Measurements from ENCODE around the gene CEP41.

CEP41 gene

DNA sequence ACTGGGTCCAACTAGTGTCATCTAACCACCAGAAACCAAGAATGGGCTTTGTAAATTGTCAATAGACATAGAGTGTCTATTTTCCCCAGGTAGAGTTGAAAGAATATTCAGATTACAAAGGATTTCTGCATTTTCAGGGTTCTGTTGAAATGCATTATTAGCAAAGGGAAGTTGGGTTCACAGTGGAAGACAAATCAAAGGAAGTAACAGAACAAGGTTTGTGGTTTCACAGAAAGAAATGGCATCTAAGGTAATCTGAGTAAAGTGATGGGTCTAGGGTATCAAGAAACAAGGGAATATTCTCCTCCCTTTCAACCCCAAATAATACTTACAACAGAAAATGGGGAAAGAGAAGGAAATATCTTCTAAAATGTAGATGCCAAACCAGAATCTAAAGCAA lies 25.8 kb downstream of the CEP41 start:
- Histone ChIP-seq H3K36me3 (ENCODE audit: insufficient read depth, low read length) (no peaks in the 10 kb centered on the region), H3K4me1 (ENCODE audit: insufficient read depth, low read length) (peaks cover 4% of the 10 kb centered on the region), H3K27ac (ENCODE audit: low read depth, low read length) (no peak overlapping the region), H3K9ac (ENCODE audit: low read length) (no peak overlapping the region), H3K27me3 (ENCODE audit: control insufficient read depth in 1 of 2, insufficient read depth in 2 of 2, low read length in 2 of 2) (no peaks in the 10 kb centered on the region), H3K4me3 (ENCODE audit: low read depth in 1 of 2, low read length in 2 of 2) (no peak overlapping the region), H3K9me3 (ENCODE audit: low read length) (no peaks in the 10 kb centered on the region)

DNA sequence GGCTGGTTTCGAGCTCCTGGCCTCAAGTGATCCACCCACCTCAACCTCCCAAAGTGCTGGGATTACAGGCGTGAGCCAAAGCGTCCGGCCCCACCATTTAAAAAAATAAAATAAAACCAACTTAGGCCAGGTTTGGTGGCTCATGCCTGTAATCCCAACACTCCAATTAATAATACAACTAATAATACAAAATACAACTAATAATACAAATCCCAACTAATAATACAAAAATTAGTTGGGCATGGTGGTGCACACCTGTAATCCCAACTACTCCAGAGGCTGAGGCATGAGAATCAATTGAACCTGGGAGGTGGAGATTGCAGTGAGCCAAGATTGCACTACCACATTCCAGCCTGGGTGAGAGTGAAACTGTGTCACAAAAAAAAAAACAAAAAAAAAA lies 27.6 kb downstream of the CEP41 start:
- no peaks in the 10 kb centered on the region for H3K9me3 ChIP-seq (ENCODE audit: low read length)
- H3K4me3 ChIP-seq (ENCODE audit: low read depth in 1 of 2, low read length in 2 of 2) = no peak overlapping the region
- no peak overlapping the region for H3K27ac ChIP-seq (ENCODE audit: low read depth, low read length)
- peaks cover 16% of the 10 kb centered on the region for H3K4me1 ChIP-seq (ENCODE audit: insufficient read depth, low read length)
- H3K9ac ChIP-seq (ENCODE audit: low read length) = no peak overlapping the region
- no peaks in the 10 kb centered on the region for H3K27me3 ChIP-seq (ENCODE audit: control insufficient read depth in 1 of 2, insufficient read depth in 2 of 2, low read length in 2 of 2)
- H3K36me3 ChIP-seq (ENCODE audit: insufficient read depth, low read length) = no peaks in the 10 kb centered on the region

DNA sequence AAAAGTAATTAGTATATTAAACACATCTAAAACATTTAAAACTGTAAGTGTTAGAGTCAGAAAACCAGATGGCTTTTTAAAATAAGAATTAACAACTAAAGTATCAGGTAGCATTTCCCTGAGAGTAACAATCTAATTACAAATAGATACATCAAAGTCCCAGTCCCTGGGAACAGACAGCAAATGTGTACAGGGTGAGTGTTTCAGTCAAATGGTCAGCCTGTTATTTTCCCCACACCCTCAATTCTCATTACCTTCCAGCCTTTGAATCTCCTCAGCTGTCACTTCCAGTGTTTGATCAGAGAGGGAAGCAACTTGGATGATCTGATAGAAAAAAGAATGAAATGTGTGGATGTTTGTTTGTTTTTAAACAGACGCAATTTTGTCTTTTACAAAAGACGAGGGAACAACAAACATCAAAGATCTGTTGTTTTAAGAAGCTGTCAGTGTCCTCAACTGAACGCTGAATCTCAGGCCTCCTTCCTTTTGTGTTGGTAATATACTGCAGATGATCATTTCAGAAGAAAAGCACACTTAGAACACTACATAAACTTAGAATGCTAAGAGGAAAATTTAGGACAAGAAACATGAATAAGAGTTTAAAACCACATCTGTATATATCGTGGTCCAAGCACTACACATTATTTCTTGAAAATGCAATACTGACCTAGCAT lies 29.8 kb downstream of the CEP41 start:
- Histone ChIP-seq H3K4me3 (ENCODE audit: low read depth in 1 of 2, low read length in 2 of 2) (no peak overlapping the region), H3K36me3 (ENCODE audit: insufficient read depth, low read length) (no peaks in the 10 kb centered on the region), H3K27me3 (ENCODE audit: control insufficient read depth in 1 of 2, insufficient read depth in 2 of 2, low read length in 2 of 2) (no peaks in the 10 kb centered on the region), H3K27ac (ENCODE audit: low read depth, low read length) (no peak overlapping the region), H3K9ac (ENCODE audit: low read length) (no peak overlapping the region), H3K9me3 (ENCODE audit: low read length) (no peaks in the 10 kb centered on the region), H3K4me1 (ENCODE audit: insufficient read depth, low read length) (peaks cover 13% of the 10 kb centered on the region)

DNA sequence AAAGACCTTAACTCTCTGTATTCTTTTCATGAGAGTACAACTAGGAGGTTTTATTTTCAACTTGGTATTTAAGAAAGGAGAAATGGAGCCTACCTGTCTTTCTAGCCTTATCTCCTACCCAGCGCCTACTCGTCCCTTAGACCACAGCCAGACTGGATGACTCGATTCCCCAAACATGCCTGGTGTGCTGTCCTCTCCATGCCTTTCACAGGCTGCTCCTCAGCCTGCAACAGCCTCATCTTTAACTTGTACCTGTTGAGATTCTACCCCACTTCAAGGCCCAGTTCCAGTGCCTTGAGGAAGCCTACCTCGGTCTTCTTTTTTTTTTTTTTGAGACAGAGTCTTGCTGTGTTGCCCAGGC lies 31.1 kb downstream of the CEP41 start:
- Histone ChIP-seq H3K9me3 (ENCODE audit: low read length) (no peaks in the 10 kb centered on the region), H3K27ac (ENCODE audit: low read depth, low read length) (no peak overlapping the region), H3K4me3 (ENCODE audit: low read depth in 1 of 2, low read length in 2 of 2) (no peak overlapping the region), H3K4me1 (ENCODE audit: insufficient read depth, low read length) (peaks cover 13% of the 10 kb centered on the region), H3K9ac (ENCODE audit: low read length) (no peak overlapping the region), H3K27me3 (ENCODE audit: control insufficient read depth in 1 of 2, insufficient read depth in 2 of 2, low read length in 2 of 2) (no peaks in the 10 kb centered on the region), H3K36me3 (ENCODE audit: insufficient read depth, low read length) (no peaks in the 10 kb centered on the region)

- no peak overlapping the region for H3K4me3 ChIP-seq (ENCODE audit: low read depth in 1 of 2, low read length in 2 of 2)
- H3K4me1 ChIP-seq (ENCODE audit: insufficient read depth, low read length) = peaks cover 13% of the 10 kb centered on the region
- H3K9me3 ChIP-seq (ENCODE audit: low read length) = no peaks in the 10 kb centered on the region
- no peak overlapping the region for H3K9ac ChIP-seq (ENCODE audit: low read length)
- H3K36me3 ChIP-seq (ENCODE audit: insufficient read depth, low read length) = no peaks in the 10 kb centered on the region
- H3K27me3 ChIP-seq (ENCODE audit: control insufficient read depth in 1 of 2, insufficient read depth in 2 of 2, low read length in 2 of 2) = no peaks in the 10 kb centered on the region
- no peak overlapping the region for H3K27ac ChIP-seq (ENCODE audit: low read depth, low read length)
These were observed 31.6 kb downstream of the CEP41 start for GRCh38 chr7:130409067-130409711.

DNA sequence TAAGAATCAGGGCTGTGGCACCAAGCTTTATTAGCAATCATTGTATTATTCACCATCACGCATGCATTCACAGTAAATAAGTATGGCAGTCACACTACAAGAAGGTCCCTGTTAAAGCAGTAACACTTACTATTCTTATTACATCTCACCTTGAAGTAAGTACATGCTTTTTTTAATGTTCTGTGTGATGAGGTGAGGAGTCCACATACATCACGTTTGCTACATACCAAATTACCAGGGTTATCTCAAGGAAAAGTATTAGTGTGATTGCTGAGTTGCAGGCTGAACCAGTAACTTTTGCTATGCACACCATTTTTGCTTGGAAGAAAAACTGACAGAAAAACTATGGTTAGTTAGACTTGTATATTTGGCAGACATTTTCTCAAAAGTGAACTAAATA lies 35.8 kb downstream of the CEP41 start:
- Histone ChIP-seq H3K9ac (ENCODE audit: low read length) (no peak overlapping the region), H3K9me3 (ENCODE audit: low read length) (no peaks in the 10 kb centered on the region), H3K36me3 (ENCODE audit: insufficient read depth, low read length) (no peaks in the 10 kb centered on the region), H3K27me3 (ENCODE audit: control insufficient read depth in 1 of 2, insufficient read depth in 2 of 2, low read length in 2 of 2) (no peaks in the 10 kb centered on the region), H3K4me3 (ENCODE audit: low read depth in 1 of 2, low read length in 2 of 2) (no peak overlapping the region), H3K4me1 (ENCODE audit: insufficient read depth, low read length) (peaks cover 13% of the 10 kb centered on the region), H3K27ac (ENCODE audit: low read depth, low read length) (no peak overlapping the region)

- Histone ChIP-seq H3K27ac (ENCODE audit: low read depth, low read length) (no peak overlapping the region), H3K36me3 (ENCODE audit: insufficient read depth, low read length) (no peaks in the 10 kb centered on the region)
These were observed 39.2 kb downstream of the CEP41 start for GRCh38 chr7:130401578-130401977.

GRCh38 chr7:130401101-130401500 lies 39.7 kb downstream of the CEP41 start:
- H3K27ac ChIP-seq (ENCODE audit: low read depth, low read length) = no peak overlapping the region
- no peak overlapping the region for H3K9ac ChIP-seq (ENCODE audit: low read length)
- no peaks in the 10 kb centered on the region for H3K27me3 ChIP-seq (ENCODE audit: control insufficient read depth in 1 of 2, insufficient read depth in 2 of 2, low read length in 2 of 2)
- no peaks in the 10 kb centered on the region for H3K9me3 ChIP-seq (ENCODE audit: low read length)
- no peak overlapping the region for H3K4me3 ChIP-seq (ENCODE audit: low read depth in 1 of 2, low read length in 2 of 2)
- peaks cover 16% of the 10 kb centered on the region for H3K4me1 ChIP-seq (ENCODE audit: insufficient read depth, low read length)
- H3K36me3 ChIP-seq (ENCODE audit: insufficient read depth, low read length) = no peaks in the 10 kb centered on the region

More at GRCh38 chr7:130401578-130401977, 39.2 kb downstream of the CEP41 start:
- no peaks in the 10 kb centered on the region for H3K9me3 ChIP-seq (ENCODE audit: low read length)
- H3K27me3 ChIP-seq (ENCODE audit: control insufficient read depth in 1 of 2, insufficient read depth in 2 of 2, low read length in 2 of 2) = no peaks in the 10 kb centered on the region
- H3K9ac ChIP-seq (ENCODE audit: low read length) = no peak overlapping the region
- no peak overlapping the region for H3K4me3 ChIP-seq (ENCODE audit: low read depth in 1 of 2, low read length in 2 of 2)
- peaks cover 12% of the 10 kb centered on the region for H3K4me1 ChIP-seq (ENCODE audit: insufficient read depth, low read length)

DNA sequence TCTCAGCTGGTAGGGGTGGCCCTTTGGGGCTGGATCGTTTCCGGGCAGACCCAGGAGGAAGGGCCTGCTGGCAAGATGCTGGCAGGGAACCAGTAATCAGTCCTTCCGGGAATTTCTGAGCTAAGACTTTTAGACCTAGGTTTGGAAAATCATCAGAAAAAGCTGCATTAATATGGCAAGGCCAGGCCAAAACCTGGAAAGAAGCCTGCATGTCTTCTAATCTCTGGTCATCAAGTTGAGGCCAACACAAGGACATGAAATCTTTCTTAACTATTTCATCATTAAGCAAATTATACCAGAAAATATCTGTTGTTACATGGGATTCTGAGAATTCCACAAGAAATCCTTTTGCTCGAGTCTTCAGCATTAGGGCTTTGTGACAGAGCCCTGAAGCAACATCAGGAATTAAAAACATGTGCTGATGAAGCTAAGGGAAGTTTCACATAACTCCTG lies 40.7 kb downstream of the CEP41 start:
- Histone ChIP-seq H3K4me1 (ENCODE audit: insufficient read depth, low read length) (peaks cover 20% of the 10 kb centered on the region), H3K4me3 (ENCODE audit: low read depth in 1 of 2, low read length in 2 of 2) (no peak overlapping the region), H3K36me3 (ENCODE audit: insufficient read depth, low read length) (no peaks in the 10 kb centered on the region), H3K27ac (ENCODE audit: low read depth, low read length) (no peak overlapping the region), H3K9me3 (ENCODE audit: low read length) (no peaks in the 10 kb centered on the region), H3K9ac (ENCODE audit: low read length) (no peak overlapping the region), H3K27me3 (ENCODE audit: control insufficient read depth in 1 of 2, insufficient read depth in 2 of 2, low read length in 2 of 2) (no peaks in the 10 kb centered on the region)

DNA sequence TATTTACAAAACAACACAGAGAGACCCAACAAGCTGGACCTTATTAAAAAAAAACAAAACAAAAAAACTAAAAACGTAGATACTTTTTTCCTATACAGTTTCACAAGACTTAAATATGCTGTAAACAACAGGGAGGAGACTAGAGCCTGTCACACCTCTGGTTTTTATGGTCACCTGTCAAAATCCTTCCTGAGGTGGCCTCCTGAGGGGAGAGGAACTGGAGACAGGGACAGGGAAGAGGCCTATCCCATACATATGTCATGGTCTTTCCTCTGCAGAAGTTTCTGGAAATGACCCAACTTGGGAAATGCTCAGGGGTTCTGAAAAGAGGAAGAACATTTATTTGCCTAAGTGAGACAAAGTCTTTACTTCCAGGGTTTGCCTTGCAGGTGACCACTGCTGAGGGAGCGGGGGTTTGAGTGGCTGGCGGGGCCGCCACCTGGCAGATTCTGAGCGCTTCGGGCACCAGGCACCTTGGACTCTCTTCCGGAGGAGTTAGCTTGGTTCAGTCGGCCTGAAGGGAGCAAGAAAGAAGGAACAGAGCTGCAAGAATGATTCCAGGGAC lies 42.2 kb downstream of the CEP41 start:
- Histone ChIP-seq H3K4me3 (ENCODE audit: low read depth in 1 of 2, low read length in 2 of 2) (no peak overlapping the region), H3K27me3 (ENCODE audit: control insufficient read depth in 1 of 2, insufficient read depth in 2 of 2, low read length in 2 of 2) (no peaks in the 10 kb centered on the region), H3K27ac (ENCODE audit: low read depth, low read length) (no peak overlapping the region), H3K9me3 (ENCODE audit: low read length) (no peaks in the 10 kb centered on the region), H3K9ac (ENCODE audit: low read length) (no peak overlapping the region), H3K36me3 (ENCODE audit: insufficient read depth, low read length) (no peaks in the 10 kb centered on the region), H3K4me1 (ENCODE audit: insufficient read depth, low read length) (peaks cover 20% of the 10 kb centered on the region)

DNA sequence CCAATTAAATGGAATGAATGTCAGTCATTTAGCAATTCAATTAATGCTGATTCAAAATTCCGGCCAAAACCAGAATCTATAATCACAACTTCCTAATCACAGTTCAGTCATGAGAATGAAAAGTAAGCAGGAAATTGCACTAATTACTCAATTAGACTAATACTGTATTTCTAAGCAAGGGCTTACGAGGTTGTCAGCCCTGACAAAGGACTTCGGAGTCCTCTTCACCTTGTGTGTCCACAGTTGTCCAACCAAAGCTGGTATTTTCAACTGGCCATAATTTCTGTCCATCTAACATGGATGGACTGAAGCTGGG lies 43.1 kb downstream of the CEP41 start:
- Histone ChIP-seq H3K4me3 (ENCODE audit: low read depth in 1 of 2, low read length in 2 of 2) (no peak overlapping the region), H3K4me1 (ENCODE audit: insufficient read depth, low read length) (peaks cover 24% of the 10 kb centered on the region), H3K9me3 (ENCODE audit: low read length) (no peaks in the 10 kb centered on the region), H3K36me3 (ENCODE audit: insufficient read depth, low read length) (no peaks in the 10 kb centered on the region), H3K27me3 (ENCODE audit: control insufficient read depth in 1 of 2, insufficient read depth in 2 of 2, low read length in 2 of 2) (no peaks in the 10 kb centered on the region), H3K9ac (ENCODE audit: low read length) (no peak overlapping the region), H3K27ac (ENCODE audit: low read depth, low read length) (no peak overlapping the region)

All from muscle layer of colon (tissue), 2 donors.